ENCODE data around the gene UBE2D3.
"Not testable (repeated sequence)": the region's sequence is repeated elsewhere in the genome, so short reads cannot be mapped to it uniquely, and the experiment has no call there.

UBE2D3 gene

GRCh38 chr4:102824398-102824797 is 3.0 kb downstream of the UBE2D3 start:
- H3K27ac ChIP-seq: no peak overlapping the region
- TF ChIP-seq CTCF (conservative IDR thresholded peaks at IDR 0.05) (no peak), ZFX (IDR thresholded peaks at IDR 0.05) (no peak)

- no peak overlapping the region for H3K27ac ChIP-seq
- TF ChIP-seq ZFX (IDR thresholded peaks at IDR 0.05): no peak
- no peak for TF ChIP-seq CTCF (conservative IDR thresholded peaks at IDR 0.05)
Measured at GRCh38 chr4:102823897-102824296, 3.5 kb downstream of the UBE2D3 start.

- TF ChIP-seq CTCF (conservative IDR thresholded peaks at IDR 0.05) (no peak), ZFX (IDR thresholded peaks at IDR 0.05) (no peak)
Measured at GRCh38 chr4:102823464-102823863, 3.9 kb downstream of the UBE2D3 start.

GRCh38 chr4:102819588-102820365 is 7.6 kb downstream of the UBE2D3 start:
- no peak overlapping the region for H3K27ac ChIP-seq
- no peak for TF ChIP-seq CTCF (conservative IDR thresholded peaks at IDR 0.05)
- no peak for TF ChIP-seq ZFX (IDR thresholded peaks at IDR 0.05)

More at GRCh38 chr4:102823464-102823863, 3.9 kb downstream of the UBE2D3 start:
- no peak overlapping the region for H3K27ac ChIP-seq

GRCh38 chr4:102819100-102819499 is 8.3 kb downstream of the UBE2D3 start:
- not testable (repeated sequence) for H3K27ac ChIP-seq

- H3K27ac ChIP-seq: no peak overlapping the region
- TF ChIP-seq CTCF (conservative IDR thresholded peaks at IDR 0.05): no peak
- no peak for TF ChIP-seq ZFX (IDR thresholded peaks at IDR 0.05)
Measured at GRCh38 chr4:102817613-102818268, 9.6 kb downstream of the UBE2D3 start.

DNA sequence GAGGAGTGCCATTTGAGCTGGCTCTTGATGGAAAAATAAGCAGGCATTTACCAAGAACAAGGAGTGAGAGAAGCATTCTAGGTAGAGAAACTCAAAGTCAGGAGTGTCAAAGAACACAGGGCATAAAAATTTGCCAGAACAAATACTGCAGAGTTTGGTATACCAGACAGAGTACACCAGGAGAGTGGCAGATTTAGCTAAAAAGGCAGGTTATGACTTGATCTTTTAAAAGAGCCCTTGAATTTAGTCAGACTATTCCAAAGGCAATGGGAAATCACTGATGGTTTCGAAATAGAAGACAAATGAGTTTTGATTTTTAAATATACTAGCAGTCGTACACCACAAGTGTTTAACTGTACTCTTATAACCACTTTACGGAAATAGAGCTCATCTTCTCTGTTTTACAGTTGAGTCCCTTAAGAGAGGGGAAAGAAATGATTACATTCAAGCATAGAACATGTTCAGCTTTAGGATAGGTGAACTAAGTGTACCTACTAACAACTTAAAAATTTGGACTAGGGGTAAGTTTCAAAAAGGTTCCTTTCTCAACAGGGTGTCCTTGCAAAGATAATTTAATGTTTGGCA is 10.2 kb downstream of the UBE2D3 start:
- H3K27ac ChIP-seq: no peak overlapping the region
- TF ChIP-seq CTCF (conservative IDR thresholded peaks at IDR 0.05) (no peak), ZFX (IDR thresholded peaks at IDR 0.05) (no peak)
